ENCODE measurements around the gene ETS1. TPM values are rescaled to one million over a fixed set of nuclear protein-coding genes. Genes with fewer than 3 reads are reported as not detected.

The ETS1 gene
- total and polyA plus RNA-seq, 8 donors, result 70.2 to 139 (median 128) TPM

DNA sequence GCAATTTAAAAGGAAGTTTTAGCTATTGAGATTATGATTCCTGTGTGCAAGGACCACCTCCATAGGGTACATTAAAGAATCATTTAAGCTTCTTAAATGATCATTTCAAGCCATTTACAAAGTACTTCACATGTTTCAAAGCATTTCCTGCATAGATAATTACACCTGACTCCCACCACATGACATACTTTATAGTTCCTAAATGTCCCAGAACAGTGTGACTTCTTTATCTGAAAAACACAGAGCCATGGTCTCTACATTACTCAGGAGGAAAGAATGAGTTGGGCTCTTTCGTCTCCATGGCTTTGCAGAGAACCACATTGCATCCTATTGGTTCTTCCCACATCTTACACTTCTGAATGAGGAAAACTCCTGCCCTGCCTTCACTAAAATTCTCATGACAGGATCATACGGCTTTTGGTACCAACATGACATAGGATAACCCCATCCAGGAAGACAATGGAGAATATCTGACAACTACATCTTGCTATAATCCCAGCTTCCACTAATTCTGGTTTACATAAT is 88.6 kb downstream of the ETS1 start:
- Histone ChIP-seq H3K36me3 (no peaks in the 10 kb centered on the region), H3K9me3 (no peaks in the 10 kb centered on the region), H3K4me3 (no peak overlapping the region), H3K27ac (peak overlapping the region in 1 of 2 donors; percentile 71), H3K4me1 (peaks cover 64 to 99% of the 10 kb centered on the region in 2 donors), H3K27me3 (no peaks in the 10 kb centered on the region)
- DNase-seq (no peak), ATAC-seq (no peak)
- intact Hi-C loops (cut with DNase I), result no loop called here
- TF ChIP-seq, protein P1, sequence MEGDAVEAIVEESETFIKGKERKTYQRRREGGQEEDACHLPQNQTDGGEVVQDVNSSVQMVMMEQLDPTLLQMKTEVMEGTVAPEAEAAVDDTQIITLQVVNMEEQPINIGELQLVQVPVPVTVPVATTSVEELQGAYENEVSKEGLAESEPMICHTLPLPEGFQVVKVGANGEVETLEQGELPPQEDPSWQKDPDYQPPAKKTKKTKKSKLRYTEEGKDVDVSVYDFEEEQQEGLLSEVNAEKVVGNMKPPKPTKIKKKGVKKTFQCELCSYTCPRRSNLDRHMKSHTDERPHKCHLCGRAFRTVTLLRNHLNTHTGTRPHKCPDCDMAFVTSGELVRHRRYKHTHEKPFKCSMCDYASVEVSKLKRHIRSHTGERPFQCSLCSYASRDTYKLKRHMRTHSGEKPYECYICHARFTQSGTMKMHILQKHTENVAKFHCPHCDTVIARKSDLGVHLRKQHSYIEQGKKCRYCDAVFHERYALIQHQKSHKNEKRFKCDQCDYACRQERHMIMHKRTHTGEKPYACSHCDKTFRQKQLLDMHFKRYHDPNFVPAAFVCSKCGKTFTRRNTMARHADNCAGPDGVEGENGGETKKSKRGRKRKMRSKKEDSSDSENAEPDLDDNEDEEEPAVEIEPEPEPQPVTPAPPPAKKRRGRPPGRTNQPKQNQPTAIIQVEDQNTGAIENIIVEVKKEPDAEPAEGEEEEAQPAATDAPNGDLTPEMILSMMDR (IDR thresholded peaks at IDR 0.05), result no peak

DNA sequence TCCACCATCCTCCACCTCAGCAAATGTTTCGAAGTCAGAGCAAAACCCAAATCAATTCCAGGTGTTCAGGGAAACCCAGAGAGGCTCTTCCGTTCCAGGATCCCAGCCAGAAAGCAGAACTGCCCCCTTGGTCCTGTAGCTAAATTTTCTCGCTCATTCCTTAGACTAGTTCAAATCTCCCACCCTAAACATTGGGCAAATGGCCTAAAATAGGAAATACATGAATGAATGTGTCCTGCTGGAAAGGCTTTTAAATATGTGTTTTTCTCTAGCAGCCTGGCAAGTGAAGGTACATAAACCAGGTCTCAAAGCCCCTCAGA is 89.6 kb downstream of the ETS1 start:
- Histone ChIP-seq H3K4me3 (no peak overlapping the region), H3K36me3 (no peaks in the 10 kb centered on the region), H3K4me1 (peaks cover 69 to 99% of the 10 kb centered on the region in 2 donors), H3K27ac (peak overlapping the region; percentile 71 to 73), H3K9me3 (no peaks in the 10 kb centered on the region), H3K27me3 (no peaks in the 10 kb centered on the region)
- intact Hi-C loops (cut with DNase I), result no loop called here
- DNase-seq, result no peak
- TF ChIP-seq, protein P1 (IDR thresholded peaks at IDR 0.05), result no peak
- no peak for ATAC-seq

DNA sequence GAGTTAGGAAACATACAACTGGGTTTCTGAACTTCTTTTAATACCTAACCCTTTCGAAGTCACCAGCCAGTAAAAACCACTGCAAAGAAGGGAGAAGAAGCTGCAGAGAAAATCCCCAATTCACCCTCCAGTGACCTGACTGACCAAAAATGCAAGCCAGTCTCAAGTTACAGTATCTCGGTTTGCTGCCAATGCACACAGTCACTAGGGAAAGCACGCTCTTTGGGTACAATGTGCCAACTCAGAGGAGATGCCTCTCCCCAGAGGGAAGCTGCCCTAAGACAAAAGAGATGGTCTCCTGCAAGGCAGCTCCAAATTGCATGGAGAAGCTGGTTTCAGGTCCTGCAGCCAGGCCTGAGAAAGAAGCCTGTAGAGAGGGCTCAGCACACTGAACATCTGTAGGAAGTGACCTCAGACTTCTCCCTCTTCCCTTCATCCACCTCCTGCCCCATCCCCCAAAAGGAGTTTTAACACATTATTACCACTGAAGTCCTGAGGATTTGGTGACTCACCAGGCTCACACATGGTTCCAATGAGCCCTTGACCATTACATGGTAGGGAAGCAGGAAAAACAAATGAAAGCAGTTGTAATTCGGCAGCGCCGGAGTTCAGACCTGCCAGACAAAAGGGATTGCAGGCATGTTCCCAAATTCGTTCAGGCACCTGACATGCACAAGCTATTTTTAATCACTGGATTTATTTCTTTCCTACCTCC is 90.1 kb downstream of the ETS1 start:
- DNase-seq, result no peak
- H3K27ac ChIP-seq, result peak overlapping the region; percentile 71 to 73
- peak; percentile 74 for ATAC-seq
- no peaks in the 10 kb centered on the region for H3K27me3 ChIP-seq
- H3K4me3 ChIP-seq, result no peak overlapping the region
- intact Hi-C loops (cut with DNase I), result no loop called here
- TF ChIP-seq, protein P1 (IDR thresholded peaks at IDR 0.05), result no peak
- H3K4me1 ChIP-seq, result peaks cover 69 to 99% of the 10 kb centered on the region in 2 donors
- no peaks in the 10 kb centered on the region for H3K36me3 ChIP-seq
- no peaks in the 10 kb centered on the region for H3K9me3 ChIP-seq

DNA sequence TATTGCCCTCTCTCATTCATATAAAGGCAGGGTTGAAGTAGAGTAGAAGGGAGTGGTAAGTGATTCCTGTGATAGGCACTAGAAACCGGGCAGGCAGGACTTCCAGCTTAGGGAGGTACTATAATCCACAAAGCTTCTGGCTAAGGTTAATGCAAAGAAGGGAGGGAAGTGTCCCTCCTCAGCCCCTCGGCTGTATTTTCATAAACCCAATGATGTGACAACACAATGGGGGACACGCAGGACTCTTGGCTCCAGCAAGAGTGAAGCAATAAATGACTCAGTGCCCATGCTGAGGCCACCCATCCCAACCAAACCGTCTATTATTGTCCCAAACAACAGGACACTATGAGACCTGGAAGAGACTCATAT is 90.7 kb downstream of the ETS1 start:
- peak; percentile 74 for ATAC-seq
- DNase-seq, result no peak
- H3K36me3 ChIP-seq, result no peaks in the 10 kb centered on the region
- no peak overlapping the region for H3K4me3 ChIP-seq
- peaks cover 69 to 99% of the 10 kb centered on the region in 2 donors for H3K4me1 ChIP-seq
- H3K27me3 ChIP-seq, result no peaks in the 10 kb centered on the region
- peak overlapping the region; percentile 71 to 73 for H3K27ac ChIP-seq
- TF ChIP-seq, protein P1 (IDR thresholded peaks at IDR 0.05), result no peak
- no peaks in the 10 kb centered on the region for H3K9me3 ChIP-seq
- intact Hi-C loops (cut with DNase I), result no loop called here

DNA sequence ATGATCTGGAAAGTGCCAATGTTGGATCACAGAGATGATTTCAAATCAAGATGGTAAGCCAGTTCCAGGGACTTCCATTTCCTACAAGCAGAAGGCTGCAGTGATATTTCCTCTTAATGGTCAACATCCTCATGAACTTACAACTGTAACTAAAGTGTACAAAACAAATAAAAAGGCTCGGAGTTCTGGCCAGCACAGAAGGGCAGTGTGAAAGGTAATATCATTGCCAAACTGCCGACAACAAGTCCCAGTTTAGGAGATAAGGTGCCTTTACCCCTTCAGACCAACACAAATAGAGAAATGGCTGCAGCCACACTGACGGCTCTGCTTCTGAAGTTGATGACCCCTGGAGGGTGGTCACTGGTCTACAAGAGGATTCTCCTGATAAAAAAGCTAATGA is 91.1 kb downstream of the ETS1 start:
- Histone ChIP-seq H3K4me3 (no peak overlapping the region), H3K27ac (peak overlapping the region; percentile 71 to 73), H3K27me3 (no peaks in the 10 kb centered on the region), H3K36me3 (no peaks in the 10 kb centered on the region), H3K9me3 (no peaks in the 10 kb centered on the region), H3K4me1 (peaks cover 69 to 99% of the 10 kb centered on the region in 2 donors)
- DNase-seq (no peak), ATAC-seq (peak; percentile 3)
- TF ChIP-seq, protein P1 (IDR thresholded peaks at IDR 0.05), result no peak
- intact Hi-C loops (cut with DNase I), result no loop called here
